ENCODE results near the gene DIRAS3.

DIRAS3 gene

GRCh38 chr1:68047659-68048026, 2.8 kb downstream of the DIRAS3 start:
- H3K4me3 ChIP-seq (ENCODE audit: control insufficient read depth, low read depth, low read length), result no peak overlapping the region
- TF ChIP-seq CTCF (conservative IDR thresholded peaks at IDR 0.05; ENCODE audit: control insufficient read depth, insufficient read depth, low read depth, low read length), result no peak
- DNase-seq (ENCODE audit: low read depth), result no peak

- no peak for DNase-seq (ENCODE audit: low read depth)
- TF ChIP-seq CTCF (conservative IDR thresholded peaks at IDR 0.05; ENCODE audit: control insufficient read depth, insufficient read depth, low read depth, low read length), result no peak
- no peak overlapping the region for H3K4me3 ChIP-seq (ENCODE audit: control insufficient read depth, low read depth, low read length)
These were observed 3.4 kb downstream of the DIRAS3 start for GRCh38 chr1:68046885-68047658.

- no peak overlapping the region for H3K4me3 ChIP-seq (ENCODE audit: control insufficient read depth, low read depth, low read length)
- no peak for TF ChIP-seq CTCF (conservative IDR thresholded peaks at IDR 0.05; ENCODE audit: control insufficient read depth, insufficient read depth, low read depth, low read length)
- DNase-seq (ENCODE audit: low read depth), result no peak
These were observed 4.0 kb downstream of the DIRAS3 start for GRCh38 chr1:68046423-68046822.

GRCh38 chr1:68045511-68046180, 4.8 kb downstream of the DIRAS3 start:
- DNase-seq (ENCODE audit: low read depth), result no peak
- H3K4me3 ChIP-seq (ENCODE audit: control insufficient read depth, low read depth, low read length), result no peak overlapping the region
- no peak for TF ChIP-seq CTCF (conservative IDR thresholded peaks at IDR 0.05; ENCODE audit: control insufficient read depth, insufficient read depth, low read depth, low read length)

- no peak for TF ChIP-seq CTCF (conservative IDR thresholded peaks at IDR 0.05; ENCODE audit: control insufficient read depth, insufficient read depth, low read depth, low read length)
- no peak for DNase-seq (ENCODE audit: low read depth)
- H3K4me3 ChIP-seq (ENCODE audit: control insufficient read depth, low read depth, low read length), result no peak overlapping the region
These were observed 6.9 kb downstream of the DIRAS3 start for GRCh38 chr1:68043443-68044090.

- no peak overlapping the region for H3K4me3 ChIP-seq (ENCODE audit: control insufficient read depth, low read depth, low read length)
- TF ChIP-seq CTCF (conservative IDR thresholded peaks at IDR 0.05; ENCODE audit: control insufficient read depth, insufficient read depth, low read depth, low read length), result no peak
- DNase-seq (ENCODE audit: low read depth), result no peak
These were observed 13.5 kb downstream of the DIRAS3 start for GRCh38 chr1:68036946-68037345.

Measured in fibroblast of mammary gland (primary cell).